Lung (tissue), 12 donors: ENCODE measurements around the gene TMEM14A. TPM values are rescaled to one million over a fixed set of nuclear protein-coding genes. Genes with fewer than 3 reads are reported as not detected.

Source experiments
- ATAC-seq: fragments of 200-7000 bp; cut with Tn5 transposase; one replicate; pipeline ENCODE4 v1.9.1; 2020; ENCODE audit warnings: moderate number of reproducible peaks; ENCODE audit not compliant: insufficient read depth, low FRiP score
- DNase-seq, 3 donors: peaks; one replicate each; pipeline ENCODE4 v3.0.0-alpha.2; 2013 to 2017
- H3K27ac ChIP-seq, 2 donors: one replicate each; pipeline ENCODE4 v1.5.1; 2013; ENCODE audit warnings: mild to moderate bottlenecking in 2 of 2, moderate library complexity in 2 of 2, control low read depth in 1 of 2, inconsistent platforms in 1 of 2, low read depth in 1 of 2, low read length in 1 of 2
- H3K27me3 ChIP-seq, 3 donors: one replicate each; pipeline ENCODE4 v1.5.1; 2013; ENCODE audit warnings: low read length in 2 of 3; ENCODE audit not compliant: control insufficient read depth in 3 of 3, insufficient read depth in 3 of 3
- H3K36me3 ChIP-seq, 4 donors: one replicate each; pipeline ENCODE4 v1.5.1; 2013; ENCODE audit warnings: low read length in 4 of 4, mild to moderate bottlenecking in 1 of 4, moderate library complexity in 1 of 4; ENCODE audit not compliant: control insufficient read depth in 4 of 4, insufficient read depth in 4 of 4
- H3K4me1 ChIP-seq, 5 donors: one replicate each; pipeline ENCODE4 v1.5.1; 2013; ENCODE audit warnings: low read length in 5 of 5, mild to moderate bottlenecking in 2 of 5, moderate library complexity in 1 of 5; ENCODE audit not compliant: control insufficient read depth in 5 of 5, insufficient read depth in 5 of 5
- H3K4me3 ChIP-seq: one replicate; pipeline ENCODE4 v1.5.1; 2013; ENCODE audit warnings: mild to moderate bottlenecking, control low read depth, moderate library complexity
- H3K9ac ChIP-seq, 2 donors: one replicate each; pipeline ENCODE4 v1.5.1; 2013; ENCODE audit warnings: low read length in 2 of 2, control low read depth in 1 of 2; ENCODE audit not compliant: insufficient read depth in 1 of 2
- H3K9me3 ChIP-seq, 4 donors: one replicate each; pipeline ENCODE4 v1.5.1; 2013; ENCODE audit warnings: low read length in 3 of 4, mild to moderate bottlenecking in 1 of 4, moderate library complexity in 1 of 4; ENCODE audit not compliant: control insufficient read depth in 4 of 4, insufficient read depth in 3 of 4
- CTCF ChIP-seq: IDR thresholded peaks from 2 replicates; pipeline ENCODE4 v1.5.1; 2012; ENCODE audit warnings: mild to moderate bottlenecking; ENCODE audit errors: control extremely low read depth, extremely low read depth
- WGBS, 2 donors: extraction: QIAGEN DNeasy Blood & Tissue Kit; methylation state at CpG; one replicate each; pipeline ENCODE4 v1.1.7; 2013; 5-methylcytosine and 5-hydroxymethylcytosine counted together
- polyA plus RNA-seq, 2 donors: library from polyadenylated mRNA; stranded (reverse); fragments of 200-250 nt; gene quantifications; one replicate each; pipeline ENCODE4 v1.2.1, GENCODE V29; 2013
- total RNA-seq, 2 donors: library from RNA; depleted of rRNA in 1 of 2; stranded (reverse); fragments of >200 nt in 1 of 2; gene quantifications; one replicate each; pipeline ENCODE4 v1.2.1, GENCODE V29; 2014 to 2021
- donor health status: control.
- donor health status: control.
- donor health status: Bipolar disorder and iron deficiency.
- donor health status: healthy.
- donor health status: DM: yes; HTN: yes; CAD: no.

TMEM14A gene
- total and polyA plus RNA-seq, 4 donors = 14.0 to 18.5 (median 17.5) TPM

- ATAC-seq (no peak), DNase-seq (no peak)
- no peak for TF ChIP-seq CTCF
- H3K9me3 ChIP-seq = no peaks in the 10 kb centered on the region
- WGBS, 2 donors = 90 to 91% methylated on average over 4 of the region's 4 CpGs
- no peaks in the 10 kb centered on the region for H3K36me3 ChIP-seq
- no peak overlapping the region for H3K27ac ChIP-seq
- no peak overlapping the region for H3K9ac ChIP-seq
- peaks cover 0 to 49% (median 5%) of the 10 kb centered on the region in 5 donors for H3K4me1 ChIP-seq
- no peak overlapping the region for H3K4me3 ChIP-seq
- H3K27me3 ChIP-seq = no peaks in the 10 kb centered on the region
Observed at GRCh38 chr6:52645976-52646375, 24.9 kb upstream of the TMEM14A start.

- no peak for TF ChIP-seq CTCF
- ATAC-seq = no peak
- Histone ChIP-seq H3K27ac (peak overlapping the region in 1 of 2 donors; percentile 32), H3K4me3 (no peak overlapping the region), H3K9ac (no peak overlapping the region), H3K27me3 (no peaks in the 10 kb centered on the region), H3K4me1 (peaks cover 0 to 40% (median 4%) of the 10 kb centered on the region in 5 donors), H3K9me3 (no peaks in the 10 kb centered on the region), H3K36me3 (no peaks in the 10 kb centered on the region)
- no peak for DNase-seq
- WGBS, 2 donors = 75 to 81% methylated on average over 3 of the region's 3 CpGs
Observed at GRCh38 chr6:52647199-52647598, 23.7 kb upstream of the TMEM14A start.

- Histone ChIP-seq H3K4me1 (peaks cover 0 to 23% (median 0%) of the 10 kb centered on the region in 5 donors), H3K27me3 (no peaks in the 10 kb centered on the region), H3K27ac (no peak overlapping the region), H3K9me3 (no peaks in the 10 kb centered on the region), H3K9ac (no peak overlapping the region), H3K36me3 (no peaks in the 10 kb centered on the region), H3K4me3 (no peak overlapping the region)
- DNase-seq (no peak), ATAC-seq (no peak)
- no peak for TF ChIP-seq CTCF
- 48 to 77% methylated on average over 2 of the region's 2 CpGs for WGBS, 2 donors
Observed at GRCh38 chr6:52649536-52650160, 21.3 kb upstream of the TMEM14A start.

GRCh38 chr6:52650941-52651340 is 20.0 kb upstream of the TMEM14A start:
- Histone ChIP-seq H3K36me3 (no peaks in the 10 kb centered on the region), H3K27me3 (no peaks in the 10 kb centered on the region), H3K4me3 (no peak overlapping the region), H3K4me1 (peaks cover 0 to 23% (median 0%) of the 10 kb centered on the region in 5 donors), H3K27ac (no peak overlapping the region), H3K9me3 (no peaks in the 10 kb centered on the region), H3K9ac (no peak overlapping the region)
- ATAC-seq (no peak), DNase-seq (peak in 1 of 3 donors; percentile 54)
- no peak for TF ChIP-seq CTCF
- 77 to 85% methylated on average over 3 of the region's 3 CpGs for WGBS, 2 donors
